ENCODE measurements around the gene RTN4RL1. TPM values are rescaled to one million over a fixed set of nuclear protein-coding genes. Genes with fewer than 3 reads are reported as not detected.

RTN4RL1 gene
- total and polyA plus RNA-seq, 9 of the 15 experiments (the other 6 are each of a cell fraction or from before 2014, with no cell fraction given): 0.04 to 0.06 (median 0.04) TPM; not detected in 5

DNA sequence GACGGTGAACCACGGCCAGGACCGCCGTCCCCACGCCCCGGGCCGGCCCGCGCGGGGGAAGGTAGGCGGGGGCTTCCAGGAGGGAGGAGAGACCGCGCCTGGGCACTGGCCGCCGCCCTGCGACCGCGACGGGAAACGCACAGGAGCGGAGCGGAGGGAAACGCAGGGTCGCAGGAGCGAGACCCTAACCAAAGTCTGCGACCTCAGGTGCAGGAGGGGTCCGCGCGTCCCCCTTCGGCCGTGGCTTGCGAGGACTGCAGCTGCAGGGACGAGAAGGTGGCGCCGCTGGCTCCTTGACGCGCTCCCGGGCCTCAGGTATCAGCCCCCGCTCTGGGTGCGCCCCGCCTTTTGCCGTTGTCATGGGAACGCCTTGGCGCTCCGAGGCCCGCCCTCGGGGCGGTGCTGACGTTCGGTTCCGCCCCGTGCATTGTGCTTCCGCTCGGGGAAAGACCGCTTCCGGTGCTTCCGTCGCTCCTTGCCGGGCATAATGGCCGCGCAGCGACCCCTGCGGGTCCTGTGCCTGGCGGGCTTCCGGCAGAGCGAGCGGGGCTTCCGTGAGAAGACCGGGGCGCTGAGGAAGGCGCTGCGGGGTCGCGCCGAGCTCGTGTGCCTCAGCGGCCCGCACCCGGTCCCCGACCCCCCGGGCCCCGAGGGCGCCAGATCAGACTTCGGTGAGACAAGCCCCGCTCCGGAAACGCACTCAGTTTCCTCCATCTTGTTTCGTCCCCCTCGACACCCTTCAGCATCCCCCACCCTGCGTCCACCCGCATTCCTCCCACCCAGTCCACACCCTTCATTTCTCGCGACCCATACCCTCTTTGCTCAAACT, 16.6 kb upstream of the RTN4RL1 start, which contains the start of gene OVCA2 (continued):
- peak; percentile 92 for TF ChIP-seq ELF1 (tag; IDR thresholded peaks at IDR 0.05)
- TF ChIP-seq CHD2 (IDR thresholded peaks at IDR 0.05; ENCODE audit: low read depth, low read length): no peak
- no peak for TF ChIP-seq PYGO2 (tag; IDR thresholded peaks at IDR 0.05)
- peak; percentile 60 for TF ChIP-seq POLR2B (IDR thresholded peaks at IDR 0.05; ENCODE audit: low read depth, partially characterized antibody)
- TF ChIP-seq ZBTB7A (IDR thresholded peaks at IDR 0.05; ENCODE audit: borderline replicate concordance, control insufficient read depth, low read depth, low read length): peak; percentile 89; the same call in 1 of the 2 replicates
- TF ChIP-seq MYNN (IDR thresholded peaks at IDR 0.05): no peak
- no peak for TF ChIP-seq MYNN (CRISPR knock-in tag; IDR thresholded peaks at IDR 0.05)
- no peak for TF ChIP-seq E2F6 (IDR thresholded peaks at IDR 0.05; ENCODE audit: borderline replicate concordance in 1 of 2, extremely low read depth in 1 of 2, insufficient read depth in 1 of 2, insufficient read length in 1 of 2, low read depth in 1 of 2, low read length in 1 of 2, poor library complexity in 1 of 2, severe bottlenecking in 1 of 2)
- peak; percentile 51; the same call in 1 of the 2 replicates for TF ChIP-seq PKNOX1 (IDR thresholded peaks at IDR 0.05)
- no peak for TF ChIP-seq KLF13 (tag; IDR thresholded peaks at IDR 0.05; ENCODE audit: borderline replicate concordance, low read depth)
- TF ChIP-seq THRB (CRISPR knock-in tag; conservative IDR thresholded peaks at IDR 0.05): no peak
- no peak for TF ChIP-seq PHF21A (IDR thresholded peaks at IDR 0.05; ENCODE audit: borderline replicate concordance, low read depth)
- TF ChIP-seq NR3C1 (CRISPR knock-in tag; IDR thresholded peaks at IDR 0.05): no peak
- TF ChIP-seq NFXL1 (CRISPR knock-in tag; IDR thresholded peaks at IDR 0.05): no peak
- no peak for TF ChIP-seq ZNF133 (CRISPR knock-in tag; IDR thresholded peaks at IDR 0.05)
- TF ChIP-seq, protein P1, sequence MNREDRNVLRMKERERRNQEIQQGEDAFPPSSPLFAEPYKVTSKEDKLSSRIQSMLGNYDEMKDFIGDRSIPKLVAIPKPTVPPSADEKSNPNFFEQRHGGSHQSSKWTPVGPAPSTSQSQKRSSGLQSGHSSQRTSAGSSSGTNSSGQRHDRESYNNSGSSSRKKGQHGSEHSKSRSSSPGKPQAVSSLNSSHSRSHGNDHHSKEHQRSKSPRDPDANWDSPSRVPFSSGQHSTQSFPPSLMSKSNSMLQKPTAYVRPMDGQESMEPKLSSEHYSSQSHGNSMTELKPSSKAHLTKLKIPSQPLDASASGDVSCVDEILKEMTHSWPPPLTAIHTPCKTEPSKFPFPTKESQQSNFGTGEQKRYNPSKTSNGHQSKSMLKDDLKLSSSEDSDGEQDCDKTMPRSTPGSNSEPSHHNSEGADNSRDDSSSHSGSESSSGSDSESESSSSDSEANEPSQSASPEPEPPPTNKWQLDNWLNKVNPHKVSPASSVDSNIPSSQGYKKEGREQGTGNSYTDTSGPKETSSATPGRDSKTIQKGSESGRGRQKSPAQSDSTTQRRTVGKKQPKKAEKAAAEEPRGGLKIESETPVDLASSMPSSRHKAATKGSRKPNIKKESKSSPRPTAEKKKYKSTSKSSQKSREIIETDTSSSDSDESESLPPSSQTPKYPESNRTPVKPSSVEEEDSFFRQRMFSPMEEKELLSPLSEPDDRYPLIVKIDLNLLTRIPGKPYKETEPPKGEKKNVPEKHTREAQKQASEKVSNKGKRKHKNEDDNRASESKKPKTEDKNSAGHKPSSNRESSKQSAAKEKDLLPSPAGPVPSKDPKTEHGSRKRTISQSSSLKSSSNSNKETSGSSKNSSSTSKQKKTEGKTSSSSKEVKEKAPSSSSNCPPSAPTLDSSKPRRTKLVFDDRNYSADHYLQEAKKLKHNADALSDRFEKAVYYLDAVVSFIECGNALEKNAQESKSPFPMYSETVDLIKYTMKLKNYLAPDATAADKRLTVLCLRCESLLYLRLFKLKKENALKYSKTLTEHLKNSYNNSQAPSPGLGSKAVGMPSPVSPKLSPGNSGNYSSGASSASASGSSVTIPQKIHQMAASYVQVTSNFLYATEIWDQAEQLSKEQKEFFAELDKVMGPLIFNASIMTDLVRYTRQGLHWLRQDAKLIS (CRISPR knock-in tag; IDR thresholded peaks at IDR 0.05): 0 out of 2 replicates have a peak, but pooled peaks have one; percentile 75
- no peak; the same call in 1 of the 2 replicates for TF ChIP-seq TAF7 (tag; IDR thresholded peaks at IDR 0.05)
